HG02981 (cell line): ENCODE measurements around the gene DYNC1LI2.
"Not testable (repeated sequence)": the region's sequence is repeated elsewhere in the genome, so short reads cannot be mapped to it uniquely, and the experiment has no call there.

ENCODE experiments used
- ATAC-seq: cut with Tn5 transposase; IDR thresholded peaks from one replicate; pipeline ENCODE4 v1.9.1; 2021; ENCODE audit warnings: mild to moderate bottlenecking, moderate library complexity; ENCODE audit not compliant: unreplicated experiment

The DYNC1LI2 gene

GRCh38 chr16:66751303-66751991, at the start of gene DYNC1LI2:
DYNC1LI2 (minus strand) TSS chr16:66751609; CDS start chr16:66751591, 18 bp downstream.
- peak; percentile 84 for ATAC-seq

GRCh38 chr16:66800856-66801255, 49.4 kb upstream of the DYNC1LI2 start:
- no peak for ATAC-seq

GRCh38 chr16:66798161-66798560, 46.8 kb upstream of the DYNC1LI2 start:
- no peak for ATAC-seq

- ATAC-seq, result not testable (repeated sequence)
Measured at GRCh38 chr16:66793984-66794383, 42.6 kb upstream of the DYNC1LI2 start.

- ATAC-seq, result no peak
Measured at GRCh38 chr16:66790130-66790733, 38.8 kb upstream of the DYNC1LI2 start.

GRCh38 chr16:66787427-66787826, 36.0 kb upstream of the DYNC1LI2 start:
- ATAC-seq, result no peak

GRCh38 chr16:66786551-66786950, 35.1 kb upstream of the DYNC1LI2 start:
- ATAC-seq, result no peak

GRCh38 chr16:66776457-66776856, 25.0 kb upstream of the DYNC1LI2 start:
- ATAC-seq, result no peak

GRCh38 chr16:66774981-66775380, 23.6 kb upstream of the DYNC1LI2 start:
- no peak for ATAC-seq

GRCh38 chr16:66758086-66758485, 6.7 kb upstream of the DYNC1LI2 start:
- no peak for ATAC-seq

GRCh38 chr16:66754819-66755218, 3.4 kb upstream of the DYNC1LI2 start:
- ATAC-seq, result no peak

- no peak for ATAC-seq
Measured at GRCh38 chr16:66754211-66754610, 2.8 kb upstream of the DYNC1LI2 start.

- ATAC-seq, result no peak
Measured at GRCh38 chr16:66752958-66753357, 1.5 kb upstream of the DYNC1LI2 start.

GRCh38 chr16:66752379-66752778, 970 bp upstream of the DYNC1LI2 start:
- no peak for ATAC-seq

GRCh38 chr16:66751992-66752322, 548 bp upstream of the DYNC1LI2 start:
- ATAC-seq, result no peak

GRCh38 chr16:66751053-66751302, 431 bp downstream of the DYNC1LI2 start:
- peak; percentile 11 for ATAC-seq

GRCh38 chr16:66750279-66751052, 943 bp downstream of the DYNC1LI2 start:
- ATAC-seq, result no peak

- ATAC-seq, result no peak
Measured at GRCh38 chr16:66746682-66747081, 4.7 kb downstream of the DYNC1LI2 start.

GRCh38 chr16:66746048-66746447, 5.4 kb downstream of the DYNC1LI2 start:
- ATAC-seq, result no peak

GRCh38 chr16:66741950-66742808, 9.2 kb downstream of the DYNC1LI2 start:
- ATAC-seq, result no peak

GRCh38 chr16:66741169-66741900, 10.1 kb downstream of the DYNC1LI2 start:
- no peak for ATAC-seq
